Measurements from ENCODE around the gene SLC25A22. TPM values are rescaled to one million over a fixed set of nuclear protein-coding genes. Genes with fewer than 3 reads are reported as not detected.
A peak's percentile ranks its signal among the peaks of the same experiment; 100 is the strongest.

SLC25A22 gene
- total RNA-seq, 2 experiments from 2014 or later: 35.7 to 38.3 TPM

- ChIA-PET POLR2A (no interaction called here), CTCF (no interaction called here)
- no peaks in the 10 kb centered on the region for H3K27me3 Mint-ChIP-seq
- H3K4me1 Mint-ChIP-seq: peaks cover 21% of the 10 kb centered on the region
- DNase-seq: no peak
- H3K4me3 Mint-ChIP-seq: no peak overlapping the region
- H3K27ac Mint-ChIP-seq: no peak overlapping the region
- no peaks in the 10 kb centered on the region for H3K9me3 Mint-ChIP-seq
- peaks cover 23% of the 10 kb centered on the region for H3K36me3 Mint-ChIP-seq (ENCODE audit: low read depth)
Observed at GRCh38 chr11:815675-816432, 17.8 kb upstream of the SLC25A22 start.

GRCh38 chr11:813456-814096 is 15.5 kb upstream of the SLC25A22 start:
- H3K27me3 Mint-ChIP-seq: no peaks in the 10 kb centered on the region
- ChIA-PET CTCF (interaction anchor here (0.7 kb wide), 1 partner anchor 10 kb away, joined by 3 read pairs; no protein-coding TSS in a partner anchor), POLR2A (interaction anchor here (1.3 kb wide), 1 partner anchor 13 kb away, joined by 4 read pairs; no protein-coding TSS in a partner anchor)
- H3K9me3 Mint-ChIP-seq: no peaks in the 10 kb centered on the region
- no peak for DNase-seq
- H3K4me3 Mint-ChIP-seq: no peak overlapping the region
- no peak overlapping the region for H3K27ac Mint-ChIP-seq
- H3K4me1 Mint-ChIP-seq: peaks cover 28% of the 10 kb centered on the region
- peaks cover 30% of the 10 kb centered on the region for H3K36me3 Mint-ChIP-seq (ENCODE audit: low read depth)

- Mint-ChIP-seq H3K4me3 (no peak overlapping the region), H3K27me3 (no peaks in the 10 kb centered on the region), H3K9me3 (no peaks in the 10 kb centered on the region), H3K36me3 (ENCODE audit: low read depth) (peaks cover 30% of the 10 kb centered on the region), H3K4me1 (peaks cover 32% of the 10 kb centered on the region), H3K27ac (no peak overlapping the region)
- DNase-seq: no peak
- POLR2A ChIA-PET: interaction anchor here (1.3 kb wide), 1 partner anchor 13 kb away, joined by 4 read pairs; no protein-coding TSS in a partner anchor
- CTCF ChIA-PET: no interaction called here
Observed at GRCh38 chr11:813072-813455, 15.0 kb upstream of the SLC25A22 start.

GRCh38 chr11:812390-812789 is 14.3 kb upstream of the SLC25A22 start:
- H3K27me3 Mint-ChIP-seq: no peaks in the 10 kb centered on the region
- peaks cover 30% of the 10 kb centered on the region for H3K36me3 Mint-ChIP-seq (ENCODE audit: low read depth)
- DNase-seq: no peak
- peak overlapping the region; percentile 7 for H3K27ac Mint-ChIP-seq
- no peaks in the 10 kb centered on the region for H3K9me3 Mint-ChIP-seq
- ChIA-PET CTCF (interaction anchor here (0.8 kb wide), 1 partner anchor 10 kb away, joined by 3 read pairs; no protein-coding TSS in a partner anchor), POLR2A (interaction anchor here (0.8 to 1.3 kb wide), 3 partner anchors 8 to 15 kb away, joined by 4 to 5 read pairs (median 4); partner anchors contain the start of gene CRACR2B)
- no peak overlapping the region for H3K4me3 Mint-ChIP-seq
- H3K4me1 Mint-ChIP-seq: peaks cover 37% of the 10 kb centered on the region

- H3K4me1 Mint-ChIP-seq: peaks cover 38% of the 10 kb centered on the region
- ChIA-PET POLR2A (interaction anchor here (0.7 to 1.5 kb wide), 9 partner anchors 9 to 31 kb away, joined by 3 to 6 read pairs (median 4); partner anchors contain the start of genes CRACR2B, POLR2L and TSPAN4), CTCF (interaction anchor here (0.8 to 1.5 kb wide), 2 partner anchors 8 to 11 kb away, joined by 3 to 4 read pairs; partner anchors contain the start of gene PNPLA2)
- H3K27ac Mint-ChIP-seq: peak overlapping the region; percentile 79
- H3K27me3 Mint-ChIP-seq: no peaks in the 10 kb centered on the region
- no peaks in the 10 kb centered on the region for H3K9me3 Mint-ChIP-seq
- H3K4me3 Mint-ChIP-seq: peak overlapping the region; percentile 92
- H3K36me3 Mint-ChIP-seq (ENCODE audit: low read depth): peaks cover 30% of the 10 kb centered on the region
- DNase-seq: no peak
Observed at GRCh38 chr11:811446-812245, 13.6 kb upstream of the SLC25A22 start.

GRCh38 chr11:810040-810567 is 12.0 kb upstream of the SLC25A22 start:
- H3K27me3 Mint-ChIP-seq: no peaks in the 10 kb centered on the region
- peaks cover 45% of the 10 kb centered on the region for H3K4me1 Mint-ChIP-seq
- peak overlapping the region; percentile 98 for H3K27ac Mint-ChIP-seq
- no peaks in the 10 kb centered on the region for H3K9me3 Mint-ChIP-seq
- POLR2A ChIA-PET: interaction anchor here (0.6 to 2.3 kb wide), 19 partner anchors 9 to 573 kb away, joined by 3 to 62 read pairs (median 4); partner anchors contain the start of genes CD151, CEND1, CRACR2B and DEAF1
- peaks cover 30% of the 10 kb centered on the region for H3K36me3 Mint-ChIP-seq (ENCODE audit: low read depth)
- peak overlapping the region; percentile 92 for H3K4me3 Mint-ChIP-seq
- DNase-seq: no peak
- CTCF ChIA-PET: interaction anchor here (1.2 to 2.1 kb wide), 2 partner anchors 10 to 32 kb away, joined by 3 to 8 read pairs; partner anchors contain the start of gene PNPLA2

GRCh38 chr11:809287-810039 is 11.4 kb upstream of the SLC25A22 start, which contains the start of gene RPLP2:
TSS of gene RPLP2 (plus strand) at chr11:809967. CDS start at chr11:810235, 268 bp downstream.
- ChIA-PET CTCF (interaction anchor here (0.9 to 2.1 kb wide), 5 partner anchors 10 to 83 kb away, joined by 3 to 8 read pairs (median 3); partner anchors contain the start of gene PNPLA2), POLR2A (interaction anchor here (0.6 to 2.3 kb wide), 21 partner anchors 10 to 572 kb away, joined by 3 to 62 read pairs (median 4); partner anchors contain the start of genes CD151, CEND1, CRACR2B and DEAF1)
- H3K27ac Mint-ChIP-seq: peak within 1 kb of the TSS; percentile 98
- no peaks in the 10 kb centered on the region for H3K9me3 Mint-ChIP-seq
- peak; percentile 98 for DNase-seq
- peak within 1 kb of the TSS; percentile 92 for H3K4me3 Mint-ChIP-seq
- H3K4me1 Mint-ChIP-seq: peaks cover 46% of the 10 kb centered on the region
- peaks cover 30% of the 10 kb centered on the region for H3K36me3 Mint-ChIP-seq (ENCODE audit: low read depth)
- H3K27me3 Mint-ChIP-seq: no peaks in the 10 kb centered on the region

- Mint-ChIP-seq H3K36me3 (ENCODE audit: low read depth) (peaks cover 30% of the 10 kb centered on the region), H3K27me3 (no peaks in the 10 kb centered on the region), H3K4me1 (peaks cover 54% of the 10 kb centered on the region), H3K9me3 (no peaks in the 10 kb centered on the region), H3K27ac (peak overlapping the region; percentile 98), H3K4me3 (peak overlapping the region; percentile 92)
- CTCF ChIA-PET: interaction anchor here (0.7 to 2.1 kb wide), 6 partner anchors 10 to 83 kb away, joined by 3 to 8 read pairs (median 3); partner anchors contain the start of genes CEND1 and PNPLA2
- DNase-seq: peak; percentile 75
- POLR2A ChIA-PET: interaction anchor here (0.8 to 2.3 kb wide), 20 partner anchors 10 to 302 kb away, joined by 3 to 62 read pairs (median 4); partner anchors contain the start of genes CD151, CEND1, CRACR2B and GATD1
Observed at GRCh38 chr11:808427-809286, 10.6 kb upstream of the SLC25A22 start.

GRCh38 chr11:804599-804964 is 6.5 kb upstream of the SLC25A22 start:
- CTCF ChIA-PET: no interaction called here
- POLR2A ChIA-PET: interaction anchor here (1.1 to 4.1 kb wide), 5 partner anchors 8 to 38 kb away, joined by 3 to 21 read pairs (median 12); partner anchors contain the start of genes GATD1, PNPLA2 and TSPAN4
- H3K27ac Mint-ChIP-seq: peak overlapping the region; percentile 78

GRCh38 chr11:803770-804598 is 5.9 kb upstream of the SLC25A22 start:
- ChIA-PET POLR2A (interaction anchor here (1.1 to 4.1 kb wide), 5 partner anchors 8 to 39 kb away, joined by 3 to 21 read pairs (median 12); partner anchors contain the start of genes GATD1, PNPLA2 and TSPAN4), CTCF (no interaction called here)
- H3K27ac Mint-ChIP-seq: peak overlapping the region; percentile 78
- peak overlapping the region; percentile 82 for H3K4me3 Mint-ChIP-seq
- no peaks in the 10 kb centered on the region for H3K27me3 Mint-ChIP-seq
- peaks cover 18% of the 10 kb centered on the region for H3K36me3 Mint-ChIP-seq (ENCODE audit: low read depth)
- H3K4me1 Mint-ChIP-seq: peaks cover 40% of the 10 kb centered on the region
- H3K9me3 Mint-ChIP-seq: no peaks in the 10 kb centered on the region
- no peak for DNase-seq

More at GRCh38 chr11:804599-804964, 6.5 kb upstream of the SLC25A22 start:
- Mint-ChIP-seq H3K4me3 (peak overlapping the region; percentile 82), H3K9me3 (no peaks in the 10 kb centered on the region), H3K27me3 (no peaks in the 10 kb centered on the region), H3K4me1 (peaks cover 41% of the 10 kb centered on the region), H3K36me3 (ENCODE audit: low read depth) (peaks cover 18% of the 10 kb centered on the region)
- no peak for DNase-seq

All from activated CD4-positive, alpha-beta memory T cell treated with anti-CD3 and anti-CD28 coated beads, Interleukin-2, amount 10 ng/mL, durations not matched to agents 7 days and 5 days (primary cell).